HFF-Myc (cell line): ENCODE data around the gene ANKRD61.

Experiments
- DNase-seq: peaks from one replicate; pipeline ENCODE4 v3.0.0-alpha.2; 2011; ENCODE audit warnings: low read depth; ENCODE audit errors: extremely low read depth
- H3K4me3 ChIP-seq: replicated peaks from 2 replicates; pipeline ENCODE4 v1.5.1; 2011; ENCODE audit warnings: low read depth, mild to moderate bottlenecking, control low read depth, low read length
- CTCF ChIP-seq: IDR thresholded peaks from 2 replicates; pipeline ENCODE4 v1.5.1; 2012; ENCODE audit warnings: mild to moderate bottlenecking, low read depth, low read length, control low read depth; ENCODE audit errors: missing control alignments

ANKRD61 gene

GRCh38 chr7:6012355-6013104, 18.6 kb upstream of the ANKRD61 start:
- no peak for DNase-seq
- H3K4me3 ChIP-seq = no peak overlapping the region
- TF ChIP-seq CTCF = no peak

- DNase-seq = no peak
- TF ChIP-seq CTCF = no peak
- no peak overlapping the region for H3K4me3 ChIP-seq
Measured at GRCh38 chr7:6015917-6016652, 15.1 kb upstream of the ANKRD61 start.

GRCh38 chr7:6016653-6016966, 14.6 kb upstream of the ANKRD61 start:
- no peak for TF ChIP-seq CTCF
- DNase-seq = no peak
- H3K4me3 ChIP-seq = no peak overlapping the region

- DNase-seq = no peak
- TF ChIP-seq CTCF = no peak
- no peak overlapping the region for H3K4me3 ChIP-seq
Measured at GRCh38 chr7:6020371-6021286, 10.5 kb upstream of the ANKRD61 start.

DNA sequence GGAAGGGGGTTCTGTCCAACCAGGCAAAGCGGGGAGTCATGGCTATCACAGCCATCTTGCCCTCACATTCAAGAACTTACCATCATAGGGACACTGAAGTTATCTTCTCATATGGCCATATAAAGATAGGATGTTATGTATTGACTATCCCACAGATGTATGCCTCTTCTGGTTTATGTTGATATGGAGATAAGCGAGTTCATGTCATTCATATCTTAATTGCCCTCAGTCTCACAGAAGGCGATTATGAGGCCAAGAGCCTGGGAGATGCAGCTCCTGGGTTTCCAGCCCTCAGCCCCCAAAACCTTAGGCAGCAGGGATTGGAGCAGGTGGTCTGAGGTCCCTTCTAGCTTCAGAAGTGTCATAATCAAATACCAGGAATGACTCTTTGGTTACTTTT, 8.5 kb upstream of the ANKRD61 start:
- DNase-seq = no peak
- no peak for TF ChIP-seq CTCF
- H3K4me3 ChIP-seq = no peak overlapping the region

- no peak for TF ChIP-seq CTCF
- no peak overlapping the region for H3K4me3 ChIP-seq
- DNase-seq = no peak
Measured at GRCh38 chr7:6023974-6024435, 7.2 kb upstream of the ANKRD61 start.
